IMR-90 (cell line): Measurements from ENCODE around the gene RASSF4. TPM values are rescaled to one million over a fixed set of nuclear protein-coding genes. Genes with fewer than 3 reads are reported as not detected.
A peak's percentile ranks its signal among the peaks of the same experiment; 100 is the strongest.

Experiments
- ATAC-seq: fragments of 200-7000 bp; cut with Tn5 transposase; 2 replicates; pipeline ENCODE4 v1.9.1; 2020; ENCODE audit warnings: low read depth, mild to moderate bottlenecking, moderate library complexity
- BruUV-seq: library from RNA; stranded (reverse); fragments of 400-500 nt; replicated peaks from 2 replicates; lab custom pipeline; 2021; lab: Mats Ljungman, UMichigan
- CTCF ChIA-PET: fragments of 300-600 bp; formaldehyde crosslinking; extraction: SDS; loops from one replicate; lab custom pipeline; 2021; ENCODE audit warnings: antibody characterized with exemption; lab: Yijun Ruan, JAX
- POLR2A ChIA-PET: fragments of 300-600 bp; sonication (Branson Sonifier 250); formaldehyde crosslinking; loops from one replicate; lab custom pipeline; 2022; ENCODE audit warnings: antibody characterized with exemption; ENCODE audit not compliant: unreplicated experiment; lab: Charles Lee
- DNase-seq: peaks from one replicate; pipeline ENCODE4 v3.0.0; 2013
- H2AFZ ChIP-seq: replicated peaks from 2 replicates; pipeline ENCODE3; 2013; ENCODE audit warnings: low read length, mild to moderate bottlenecking; ENCODE audit not compliant: poor library complexity
- H2AK5ac ChIP-seq: 2 replicates; pipeline ENCODE4 v1.6.1; 2013; ENCODE audit warnings: low read depth, low read length, inconsistent platforms
- H2AK9ac ChIP-seq: replicated peaks from 2 replicates; pipeline ENCODE3; 2013; ENCODE audit warnings: mild to moderate bottlenecking, low read depth, low read length, moderate library complexity; ENCODE audit not compliant: poor library complexity
- H2BK120ac ChIP-seq: 2 replicates; pipeline ENCODE4 v1.6.1; 2013; ENCODE audit warnings: low read depth, low read length, inconsistent platforms
- H2BK15ac ChIP-seq: 3 replicates; pipeline ENCODE4 v1.6.1; 2013; ENCODE audit warnings: low read depth, low read length, inconsistent platforms
- H2BK20ac ChIP-seq: 2 replicates; pipeline ENCODE4 v1.6.1; 2013; ENCODE audit warnings: low read depth, mild to moderate bottlenecking, inconsistent platforms, low read length, moderate library complexity
- H2BK5ac ChIP-seq: 2 replicates; pipeline ENCODE4 v1.6.1; 2013; ENCODE audit warnings: mild to moderate bottlenecking, low read depth, low read length, inconsistent platforms; ENCODE audit not compliant: poor library complexity, severe bottlenecking
- H3K14ac ChIP-seq: replicated peaks from 2 replicates; pipeline ENCODE4 v1.6.1; 2013; ENCODE audit warnings: low read depth, low read length, inconsistent platforms
- H3K18ac ChIP-seq: 2 replicates; pipeline ENCODE4 v1.6.1; 2013; ENCODE audit warnings: low read depth, low read length, control low read depth
- H3K23ac ChIP-seq: 2 replicates; pipeline ENCODE4 v1.6.1; 2013; ENCODE audit warnings: low read depth, low read length, inconsistent platforms
- H3K27ac ChIP-seq: 2 replicates; pipeline ENCODE4 v1.5.1; 2013; ENCODE audit warnings: mild to moderate bottlenecking, control low read depth, low read length; ENCODE audit not compliant: insufficient read depth
- H3K27me3 ChIP-seq: 2 replicates; pipeline ENCODE4 v1.6.1; 2013; ENCODE audit warnings: low read length; ENCODE audit not compliant: control insufficient read depth, insufficient read depth
- H3K36me3 ChIP-seq: 2 replicates; pipeline ENCODE4 v1.6.1; 2013; ENCODE audit warnings: low read length, mixed read lengths; ENCODE audit not compliant: control insufficient read depth, insufficient read depth
- H3K4ac ChIP-seq: 2 replicates; pipeline ENCODE4 v1.6.1; 2013; ENCODE audit warnings: low read depth, low read length, inconsistent platforms
- H3K4me1 ChIP-seq: 2 replicates; pipeline ENCODE4 v1.6.1; 2013; ENCODE audit warnings: low read length, mixed read lengths; ENCODE audit not compliant: control insufficient read depth, insufficient read depth
- H3K4me2 ChIP-seq: 2 replicates; pipeline ENCODE4 v1.6.1; 2013; ENCODE audit warnings: low read depth, mild to moderate bottlenecking, control low read depth, low read length, moderate library complexity
- H3K4me3 ChIP-seq: 2 replicates; pipeline ENCODE4 v1.5.1; 2013; ENCODE audit warnings: low read depth, mild to moderate bottlenecking, control low read depth, low read length, moderate library complexity; ENCODE audit not compliant: insufficient read depth
- H3K56ac ChIP-seq: 2 replicates; pipeline ENCODE4 v1.6.1; 2013; ENCODE audit warnings: low read length, inconsistent platforms; ENCODE audit not compliant: insufficient read depth; ENCODE audit errors: extremely low read depth
- H3K79me1 ChIP-seq, 2 experiments: 2 replicates each; pipeline ENCODE4 v1.6.1; 2013; ENCODE audit warnings: low read length in 2 of 2, inconsistent platforms in 1 of 2, low read depth in 1 of 2
- H3K9ac ChIP-seq: 2 replicates; pipeline ENCODE4 v1.6.1; 2013; ENCODE audit warnings: low read depth, low read length, control low read depth
- H3K9me1 ChIP-seq: 2 replicates; pipeline ENCODE4 v1.6.1; 2013; ENCODE audit warnings: low read length, inconsistent platforms; ENCODE audit not compliant: insufficient read depth
- H3K9me3 ChIP-seq: 2 replicates; pipeline ENCODE4 v1.6.1; 2013; ENCODE audit warnings: low read length; ENCODE audit not compliant: control insufficient read depth, insufficient read depth
- H4K20me1 ChIP-seq: 2 replicates; pipeline ENCODE4 v1.6.1; 2013; ENCODE audit warnings: low read length, inconsistent platforms; ENCODE audit not compliant: insufficient read depth
- H4K5ac ChIP-seq: 2 replicates; pipeline ENCODE4 v1.6.1; 2013; ENCODE audit warnings: mild to moderate bottlenecking, low read depth, low read length, control low read depth
- H4K8ac ChIP-seq, 2 experiments: 2 replicates each; pipeline ENCODE4 v1.6.1; 2013; ENCODE audit warnings: low read depth in 2 of 2, low read length in 2 of 2, control low read depth in 1 of 2, inconsistent platforms in 1 of 2
- H4K91ac ChIP-seq: 2 replicates; pipeline ENCODE4 v1.6.1; 2013; ENCODE audit warnings: low read depth, low read length, inconsistent platforms; ENCODE audit not compliant: insufficient read depth
- CEBPB ChIP-seq: IDR thresholded peaks from 2 replicates; pipeline ENCODE4 v1.6.1; 2012; ENCODE audit warnings: low read depth, low read length, improper control_type of control experiment
- CTCF ChIP-seq: conservative IDR thresholded peaks from 2 replicates; pipeline ENCODE4 v1.5.1; 2012; ENCODE audit warnings: mild to moderate bottlenecking, low read depth, low read length, improper control_type of control experiment
- MAFK ChIP-seq: IDR thresholded peaks from 2 replicates; pipeline ENCODE4 v1.6.1; 2012; ENCODE audit warnings: low read depth, low read length, improper control_type of control experiment
- MXI1 ChIP-seq: IDR thresholded peaks from 2 replicates; pipeline ENCODE4 v1.6.1; 2012; ENCODE audit warnings: low read depth, mild to moderate bottlenecking, low read length, moderate library complexity, borderline replicate concordance
- NFE2L2 ChIP-seq: fragments of 150-350 bp; IDR thresholded peaks from 2 replicates; pipeline ENCODE4 v1.6.1; 2016; ENCODE audit warnings: low read depth, mild to moderate bottlenecking, low read length
- POLR2A ChIP-seq: IDR thresholded peaks from 2 replicates; pipeline ENCODE4 v1.6.1; 2012; ENCODE audit warnings: mild to moderate bottlenecking, low read depth, low read length
- RFX5 ChIP-seq: IDR thresholded peaks from 2 replicates; pipeline ENCODE4 v1.8.0; 2012; ENCODE audit warnings: low read depth, mild to moderate bottlenecking, low read length, moderate library complexity
- USF2 ChIP-seq: fragments of 150-350 bp; IDR thresholded peaks from 2 replicates; pipeline ENCODE4 v1.6.1; 2017; ENCODE audit warnings: mild to moderate bottlenecking, antibody characterized with exemption, low read length, low read depth
- WGBS, 2 experiments: methylation state at CpG; one replicate each; pipeline versions ENCODE4 v1.1.5 to v1.1.7; 2013; ENCODE audit warnings: missing lambda C conversion rate in 2 of 2; ENCODE audit not compliant: insufficient read length in 1 of 2; ENCODE audit errors: extremely low coverage in 2 of 2; 5-methylcytosine and 5-hydroxymethylcytosine counted together
- dilution Hi-C: fragments of 300-500 bp; cut with HindIII; formaldehyde crosslinking; loops from one replicate; pipeline ENCODE4 v1.14.3; 2018; ENCODE audit warnings: low sequenced_read_pairs; ENCODE audit not compliant: unreplicated experiment
- in situ Hi-C: fragments of 300-500 bp; cut with MboI; formaldehyde crosslinking; loops from 3 replicates; pipeline ENCODE4 v1.14.3; 2019; ENCODE audit warnings: low sequenced_read_pairs, inconsistent platforms, mixed read lengths
- intact Hi-C: fragments of 100-400 bp; cut with micrococcal nuclease; formaldehyde crosslinking; loops from 2 replicates; pipeline ENCODE4 v1.10.0; 2022
- polyA plus RNA-seq, 3 experiments: library from polyadenylated mRNA; depleted of rRNA; stranded (reverse); fragments of >200 nt; gene quantifications; 2 replicates each; pipeline ENCODE4 v1.2.3, GENCODE V29; 2012; ENCODE audit warnings: low replicate concordance in 1 of 3
- total RNA-seq: library from RNA; depleted of rRNA; stranded (reverse); fragments of >200 nt; gene quantifications from 2 replicates; pipeline ENCODE4 v1.2.3, GENCODE V29; 2012

RASSF4 gene
- total and polyA plus RNA-seq, 2 of the 4 experiments (the other 2 are of a cell fraction), result 5.9 to 8.6 TPM

DNA sequence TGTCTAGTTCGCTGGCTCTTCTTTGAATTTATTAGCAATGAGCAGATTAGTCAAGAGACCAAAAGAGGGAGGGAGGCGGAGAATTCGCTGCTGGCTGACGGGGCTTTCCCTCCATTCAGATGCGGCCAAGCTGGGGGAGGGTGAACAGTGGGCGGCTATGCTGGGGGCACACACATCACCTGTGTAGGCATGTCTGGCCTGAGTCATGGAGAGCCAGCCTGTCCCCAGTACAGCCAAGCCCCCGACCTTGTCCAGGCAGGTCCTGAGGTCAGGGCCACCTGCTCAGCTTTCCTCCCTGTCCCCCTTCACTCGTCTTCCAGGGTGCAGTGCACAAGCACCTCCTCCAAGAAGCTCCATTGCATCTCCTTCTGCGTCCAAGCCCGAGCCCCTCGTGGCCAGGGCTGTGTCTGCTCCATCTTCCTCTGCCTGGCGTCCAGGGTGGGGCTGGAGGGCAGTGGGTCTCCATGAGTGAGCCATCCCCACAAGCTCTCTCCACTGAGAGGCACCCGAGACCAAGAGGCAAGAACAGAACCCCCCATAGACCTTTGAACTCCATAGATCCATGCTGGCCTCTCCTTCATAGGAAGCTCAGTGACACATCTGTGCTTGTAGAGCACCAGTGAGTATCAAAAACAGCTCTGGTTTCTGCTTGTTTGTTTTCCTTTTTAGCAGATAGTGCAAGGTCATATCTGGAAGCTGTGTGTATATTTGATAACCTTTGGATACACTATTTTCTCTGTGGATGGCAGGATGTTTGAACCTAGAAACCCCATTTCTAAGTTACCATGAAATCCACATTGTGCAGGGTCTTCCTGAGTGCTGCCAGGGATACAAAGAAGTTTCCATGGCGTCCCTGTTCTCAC is 20.9 kb downstream of the RASSF4 start:
- dilution Hi-C loops, result no loop called here
- no TSS peak for BruUV-seq
- H2BK120ac ChIP-seq, result peak overlapping the region; percentile 92

More for the DNA sequence above, 20.9 kb downstream of the RASSF4 start:
- H3K27me3 ChIP-seq, result no peaks in the 10 kb centered on the region
- TF ChIP-seq MXI1, result no peak
- TF ChIP-seq NFE2L2, result no peak
- no peak for TF ChIP-seq CEBPB
- no peak for TF ChIP-seq USF2
- no peak for TF ChIP-seq MAFK
- TF ChIP-seq CTCF, result no peak
- TF ChIP-seq POLR2A, result no peak
- no peak for TF ChIP-seq RFX5
- DNase-seq, result no peak
- H3K79me1 ChIP-seq, result peaks cover 3 to 60% of the 10 kb centered on the region in 2 experiments; a peak in 3 of 4 replicates
- peak; percentile 6; the same call in 1 of the 2 replicates for ATAC-seq
- H2BK15ac ChIP-seq, result peak overlapping the region; percentile 93; the same call in 2 of the 3 replicates
- H2AK9ac ChIP-seq, result peak overlapping the region; percentile 84
- ChIA-PET POLR2A (interaction anchor here (1.0 kb wide), 1 partner anchor 21 kb away, joined by 3 read pairs; no protein-coding TSS in a partner anchor), CTCF (interaction anchor here (0.6 to 1.0 kb wide), 7 partner anchors 16 to 1288 kb away, joined by 3 to 4 read pairs (median 3); partner anchors contain the start of gene RASSF4)
- H4K8ac ChIP-seq, result peak overlapping the region; percentile 77 to 90
- no peaks in the 10 kb centered on the region; the same call in 1 of the 2 replicates for H4K20me1 ChIP-seq
- H3K27ac ChIP-seq, result peak overlapping the region; percentile 97
- peak overlapping the region; percentile 86 for H3K4ac ChIP-seq
- 81% methylated on average over 5 of the region's 14 CpGs; no CpG with 5 or more reads in 1 of the 2 experiments for WGBS, 2 experiments
- peaks cover 17% of the 10 kb centered on the region; the same call in 1 of the 2 replicates for H3K36me3 ChIP-seq
- peak overlapping the region; percentile 59 for H3K4me2 ChIP-seq
- peak overlapping the region; percentile 94 for H3K18ac ChIP-seq
- peak overlapping the region; percentile 75 for H3K9ac ChIP-seq
- H3K56ac ChIP-seq, result peak overlapping the region; percentile 90
- peak overlapping the region; percentile 56 for H2AFZ ChIP-seq
- peak overlapping the region; percentile 97 for H4K91ac ChIP-seq
- no peak overlapping the region for H3K4me3 ChIP-seq
- H3K23ac ChIP-seq, result peak overlapping the region; percentile 71
- in situ Hi-C loops, result loop anchor here (25.0 kb wide), 4 partner anchors 1032 to 1843 kb away; partner anchors contain the start of genes CSGALNACT2 and HNRNPF
- H4K5ac ChIP-seq, result peak overlapping the region; percentile 92
- peak overlapping the region; percentile 89 for H2BK20ac ChIP-seq
- peaks cover 51% of the 10 kb centered on the region for H3K9me1 ChIP-seq
- H3K14ac ChIP-seq, result peak overlapping the region; percentile 92
- intact Hi-C loops, result loop anchor here (2.0 kb wide), 1 partner anchor 20 kb away; the partner anchor contains the start of gene ZNF22
- H3K4me1 ChIP-seq, result peaks cover 73% of the 10 kb centered on the region
- H3K9me3 ChIP-seq, result no peaks in the 10 kb centered on the region
- peak overlapping the region; percentile 97 for H2BK5ac ChIP-seq
- H2AK5ac ChIP-seq, result peak overlapping the region; percentile 80
